PFSK-1 (cell line): Measurements from ENCODE around the gene APEX1.

Experiments
- FOXP2 ChIP-seq: optimal IDR thresholded peaks from 2 replicates; pipeline ENCODE3; 2011; ENCODE audit warnings: borderline replicate concordance, control low read depth, inconsistent platforms; ENCODE audit not compliant: insufficient read depth; ENCODE audit errors: extremely low read length, extremely low read depth
- POLR2AphosphoS5 ChIP-seq: IDR thresholded peaks from 2 replicates; pipeline ENCODE4 v1.6.1; 2012; ENCODE audit warnings: low read depth, mild to moderate bottlenecking, control low read depth, low read length, moderate library complexity
- SIN3A ChIP-seq: IDR thresholded peaks from 2 replicates; pipeline ENCODE4 v1.6.1; 2012; ENCODE audit warnings: mild to moderate bottlenecking, low read length, moderate library complexity, borderline replicate concordance; ENCODE audit not compliant: insufficient read depth
- TAF1 ChIP-seq: IDR thresholded peaks from 2 replicates; pipeline ENCODE4 v1.6.1; 2012; ENCODE audit warnings: low read length, control low read depth, borderline replicate concordance; ENCODE audit not compliant: insufficient read depth
- TF ChIP-seq, protein P1 (sequence below), 2 experiments: IDR thresholded peaks; 2 replicates each; pipeline versions ENCODE4 v1.6.1 to v1.8.0; 2011 to 2012; ENCODE audit warnings: low read depth in 2 of 2, low read length in 2 of 2, control low read depth in 1 of 2, inconsistent platforms in 1 of 2, mild to moderate bottlenecking in 1 of 2, moderate library complexity in 1 of 2; ENCODE audit not compliant: insufficient read depth in 1 of 2

APEX1 gene

DNA sequence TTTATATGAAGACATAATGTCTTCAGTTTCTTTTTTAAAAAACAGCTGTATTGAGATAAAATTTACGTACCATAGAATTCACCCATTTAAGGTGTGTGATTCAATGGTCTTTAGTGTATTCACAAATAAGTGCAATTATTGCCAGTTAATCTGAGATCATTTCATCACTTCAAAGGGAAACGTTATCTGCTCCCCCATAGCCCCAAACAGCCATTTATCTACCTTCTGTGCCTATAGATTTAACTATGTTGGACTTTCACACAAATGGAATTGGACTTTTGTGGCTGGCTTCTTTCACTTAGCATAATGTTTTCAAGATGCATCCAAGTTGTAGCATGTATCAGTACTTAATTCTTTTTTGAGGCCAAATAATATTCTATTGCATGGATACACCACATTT, 23.9 kb downstream of the APEX1 start:
- TF ChIP-seq FOXP2 (no peak), POLR2AphosphoS5 (no peak), SIN3A (no peak), TAF1 (no peak)
- TF ChIP-seq, protein P1, sequence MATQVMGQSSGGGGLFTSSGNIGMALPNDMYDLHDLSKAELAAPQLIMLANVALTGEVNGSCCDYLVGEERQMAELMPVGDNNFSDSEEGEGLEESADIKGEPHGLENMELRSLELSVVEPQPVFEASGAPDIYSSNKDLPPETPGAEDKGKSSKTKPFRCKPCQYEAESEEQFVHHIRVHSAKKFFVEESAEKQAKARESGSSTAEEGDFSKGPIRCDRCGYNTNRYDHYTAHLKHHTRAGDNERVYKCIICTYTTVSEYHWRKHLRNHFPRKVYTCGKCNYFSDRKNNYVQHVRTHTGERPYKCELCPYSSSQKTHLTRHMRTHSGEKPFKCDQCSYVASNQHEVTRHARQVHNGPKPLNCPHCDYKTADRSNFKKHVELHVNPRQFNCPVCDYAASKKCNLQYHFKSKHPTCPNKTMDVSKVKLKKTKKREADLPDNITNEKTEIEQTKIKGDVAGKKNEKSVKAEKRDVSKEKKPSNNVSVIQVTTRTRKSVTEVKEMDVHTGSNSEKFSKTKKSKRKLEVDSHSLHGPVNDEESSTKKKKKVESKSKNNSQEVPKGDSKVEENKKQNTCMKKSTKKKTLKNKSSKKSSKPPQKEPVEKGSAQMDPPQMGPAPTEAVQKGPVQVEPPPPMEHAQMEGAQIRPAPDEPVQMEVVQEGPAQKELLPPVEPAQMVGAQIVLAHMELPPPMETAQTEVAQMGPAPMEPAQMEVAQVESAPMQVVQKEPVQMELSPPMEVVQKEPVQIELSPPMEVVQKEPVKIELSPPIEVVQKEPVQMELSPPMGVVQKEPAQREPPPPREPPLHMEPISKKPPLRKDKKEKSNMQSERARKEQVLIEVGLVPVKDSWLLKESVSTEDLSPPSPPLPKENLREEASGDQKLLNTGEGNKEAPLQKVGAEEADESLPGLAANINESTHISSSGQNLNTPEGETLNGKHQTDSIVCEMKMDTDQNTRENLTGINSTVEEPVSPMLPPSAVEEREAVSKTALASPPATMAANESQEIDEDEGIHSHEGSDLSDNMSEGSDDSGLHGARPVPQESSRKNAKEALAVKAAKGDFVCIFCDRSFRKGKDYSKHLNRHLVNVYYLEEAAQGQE (IDR thresholded peaks at IDR 0.05; ENCODE audit: insufficient read depth in 1 of 2, low read depth in 2 of 2, low read length in 2 of 2), result no peak

- no peak for TF ChIP-seq TAF1
These were observed 27.4 kb downstream of the APEX1 start for GRCh38 chr14:20482382-20482781.

DNA sequence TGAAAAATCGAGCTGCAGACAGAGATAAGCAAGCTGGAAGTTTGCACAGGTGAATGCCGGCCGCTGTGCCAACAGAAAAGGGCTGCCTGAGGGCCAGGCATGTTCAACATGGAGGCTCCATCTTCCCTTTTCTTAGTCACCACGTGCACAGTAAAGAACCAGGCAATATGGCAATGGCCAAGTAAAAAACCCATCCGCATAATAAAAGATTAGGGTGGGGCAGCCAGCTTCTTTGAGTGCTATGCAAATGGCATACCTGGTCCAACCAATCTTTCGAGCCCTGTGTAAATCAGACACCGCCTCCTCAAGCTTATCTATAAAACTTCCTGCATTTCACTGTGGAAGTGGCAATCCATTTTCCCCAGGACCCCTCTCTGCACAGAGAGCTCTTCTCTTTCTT, 30.9 kb downstream of the APEX1 start:
- TF ChIP-seq FOXP2 (no peak), TAF1 (no peak), SIN3A (no peak), POLR2AphosphoS5 (no peak)
- TF ChIP-seq, protein P1 (IDR thresholded peaks at IDR 0.05; ENCODE audit: insufficient read depth in 1 of 2, low read depth in 2 of 2, low read length in 2 of 2), result no peak

DNA sequence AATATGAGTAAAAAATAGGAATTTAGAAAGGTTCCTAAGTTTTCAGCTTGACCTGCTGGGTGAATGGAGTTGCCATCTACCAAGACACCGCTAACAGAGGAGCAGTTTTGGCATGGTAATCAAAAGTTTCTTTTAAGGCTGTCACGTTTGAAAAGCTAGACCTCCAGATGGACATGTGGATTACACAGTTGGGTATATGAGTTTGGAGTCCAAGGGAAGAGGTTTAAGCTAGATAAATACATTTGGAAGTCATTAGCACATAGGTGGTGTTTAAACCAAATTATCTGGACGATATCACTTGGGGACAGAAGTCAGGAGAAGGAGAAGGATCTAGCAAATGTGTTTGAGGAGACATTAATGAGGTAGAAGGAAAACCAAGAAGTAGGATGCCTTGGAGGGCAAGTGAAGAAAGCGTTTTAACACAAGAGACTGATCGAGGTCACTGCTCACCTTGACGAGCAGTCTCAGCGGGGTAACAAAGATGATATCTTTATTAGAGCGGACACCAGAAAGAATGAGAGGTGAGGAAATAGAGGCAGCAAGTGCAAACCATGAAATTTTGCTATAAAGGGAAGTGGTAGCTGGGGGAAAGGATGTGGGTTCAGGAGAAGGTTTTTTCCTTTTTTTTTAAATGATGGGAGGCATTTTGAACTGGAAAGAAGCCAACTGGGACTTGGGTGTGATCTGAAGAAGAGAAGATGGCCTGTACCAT, 31.8 kb downstream of the APEX1 start:
- TF ChIP-seq, protein P1 (IDR thresholded peaks at IDR 0.05; ENCODE audit: insufficient read depth in 1 of 2, low read depth in 2 of 2, low read length in 2 of 2), result no peak
- TF ChIP-seq TAF1, result no peak
- no peak for TF ChIP-seq POLR2AphosphoS5
- TF ChIP-seq FOXP2, result no peak
- no peak for TF ChIP-seq SIN3A

DNA sequence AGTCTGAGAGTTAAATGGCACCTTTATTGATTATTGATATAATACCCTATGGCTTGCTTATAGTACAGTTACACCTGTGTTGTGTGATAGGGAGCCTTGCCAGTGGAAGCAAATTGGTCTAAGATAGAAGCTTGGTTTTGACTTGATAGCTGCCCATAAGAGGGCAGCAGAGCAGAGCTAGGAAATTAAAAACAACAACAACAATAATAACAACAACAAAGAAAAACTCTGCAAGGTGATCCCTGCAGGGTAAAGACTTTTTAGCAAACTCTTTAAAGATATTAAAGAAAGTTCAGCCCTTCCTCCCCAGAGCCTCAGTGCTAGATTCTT, 32.3 kb downstream of the APEX1 start:
- TF ChIP-seq, protein P1 (IDR thresholded peaks at IDR 0.05; ENCODE audit: insufficient read depth in 1 of 2, low read depth in 2 of 2, low read length in 2 of 2), result no peak
- no peak for TF ChIP-seq POLR2AphosphoS5
- no peak for TF ChIP-seq TAF1
- TF ChIP-seq SIN3A, result no peak
- no peak for TF ChIP-seq FOXP2
